SK-N-MC (cell line): Measurements from ENCODE around the gene LMF1.
A peak's percentile ranks its signal among the peaks of the same experiment; 100 is the strongest.
"Not testable (repeated sequence)": the region's sequence is repeated elsewhere in the genome, so short reads cannot be mapped to it uniquely, and the experiment has no call there.

Experiments
- DNase-seq: peaks from one replicate; pipeline ENCODE4 v3.0.0-alpha.2; 2011; ENCODE audit warnings: low read depth, low spot score
- H3K27ac ChIP-seq: fragments of 200-600 bp; sonication (generic); 2 replicates; pipeline ENCODE4 v1.5.1; 2016; ENCODE audit warnings: mixed run types
- H3K36me3 ChIP-seq: fragments of 200-600 bp; sonication (generic); 2 replicates; pipeline ENCODE4 v1.6.1; 2017; ENCODE audit warnings: antibody characterized with exemption, low read length, mixed read lengths; ENCODE audit not compliant: insufficient read depth
- H3K4me3 ChIP-seq: fragments of 200-600 bp; sonication (generic); 2 replicates; pipeline ENCODE4 v1.5.1; 2016
- H3K9ac ChIP-seq: fragments of 200-600 bp; sonication (generic); 2 replicates; pipeline ENCODE4 v1.8.0; 2017; ENCODE audit warnings: mixed run types, mixed read lengths; ENCODE audit not compliant: insufficient read length
- H3K9me3 ChIP-seq: fragments of 200-600 bp; sonication (generic); 2 replicates; pipeline ENCODE4 v1.6.1; 2017; ENCODE audit warnings: low read depth, mild to moderate bottlenecking, antibody characterized with exemption, low read length, moderate library complexity, mixed read lengths
- EZH2 ChIP-seq: fragments of 200-600 bp; sonication (generic); IDR thresholded peaks from one replicate; pipeline ENCODE4 v1.6.1; 2017; ENCODE audit warnings: antibody characterized with exemption
- FOXP2 ChIP-seq: optimal IDR thresholded peaks from 2 replicates; pipeline ENCODE3; 2011; ENCODE audit warnings: mild to moderate bottlenecking, moderate library complexity; ENCODE audit not compliant: insufficient read depth; ENCODE audit errors: extremely low read length, control extremely low read depth
- POLR2AphosphoS5 ChIP-seq: IDR thresholded peaks from 2 replicates; pipeline ENCODE4 v1.6.1; 2012; ENCODE audit warnings: mild to moderate bottlenecking, low read depth, low read length, borderline replicate concordance

Gene LMF1

GRCh38 chr16:965487-965886 is 5.3 kb downstream of the LMF1 start:
- H3K36me3 ChIP-seq, result peaks cover 10% of the 10 kb centered on the region; the same call in 1 of the 2 replicates
- peak overlapping the region; percentile 94 for H3K27ac ChIP-seq
- TF ChIP-seq POLR2AphosphoS5, result no peak
- TF ChIP-seq FOXP2, result no peak
- no peak for TF ChIP-seq EZH2
- no peak overlapping the region for H3K9ac ChIP-seq
- H3K4me3 ChIP-seq, result no peak overlapping the region
- no peaks in the 10 kb centered on the region for H3K9me3 ChIP-seq
- DNase-seq, result no peak

- peak overlapping the region; percentile 94 for H3K27ac ChIP-seq
- H3K9me3 ChIP-seq, result no peaks in the 10 kb centered on the region
- H3K9ac ChIP-seq, result no peak overlapping the region
- H3K36me3 ChIP-seq, result peaks cover 10% of the 10 kb centered on the region; the same call in 1 of the 2 replicates
- peak overlapping the region; percentile 65 for H3K4me3 ChIP-seq
- TF ChIP-seq FOXP2, result no peak
- TF ChIP-seq POLR2AphosphoS5, result no peak
- no peak for TF ChIP-seq EZH2
- DNase-seq, result no peak
Observed at GRCh38 chr16:965036-965395, 5.8 kb downstream of the LMF1 start.

- DNase-seq, result no peak
- TF ChIP-seq FOXP2 (no peak), POLR2AphosphoS5 (no peak), EZH2 (no peak)
- Histone ChIP-seq H3K36me3 (peaks cover 10% of the 10 kb centered on the region; the same call in 1 of the 2 replicates), H3K9ac (no peak overlapping the region), H3K9me3 (no peaks in the 10 kb centered on the region), H3K4me3 (peak overlapping the region; percentile 65), H3K27ac (peak overlapping the region; percentile 94)
Observed at GRCh38 chr16:964356-965035, 6.3 kb downstream of the LMF1 start.

- H3K4me3 ChIP-seq, result peak overlapping the region; percentile 65
- TF ChIP-seq FOXP2 (no peak), POLR2AphosphoS5 (no peak), EZH2 (no peak)
- peak overlapping the region; percentile 94 for H3K27ac ChIP-seq
- no peak overlapping the region for H3K9ac ChIP-seq
- H3K36me3 ChIP-seq, result peaks cover 10% of the 10 kb centered on the region; the same call in 1 of the 2 replicates
- no peaks in the 10 kb centered on the region for H3K9me3 ChIP-seq
- no peak for DNase-seq
Observed at GRCh38 chr16:963913-964312, 6.9 kb downstream of the LMF1 start.

- TF ChIP-seq POLR2AphosphoS5 (no peak), FOXP2 (no peak), EZH2 (no peak)
- Histone ChIP-seq H3K27ac (peak overlapping the region; percentile 94), H3K9ac (no peak overlapping the region), H3K9me3 (no peaks in the 10 kb centered on the region), H3K36me3 (peaks cover 10% of the 10 kb centered on the region; the same call in 1 of the 2 replicates), H3K4me3 (no peak overlapping the region)
- no peak for DNase-seq
Observed at GRCh38 chr16:962901-963814, 7.6 kb downstream of the LMF1 start.

- Histone ChIP-seq H3K36me3 (peaks cover 10% of the 10 kb centered on the region; the same call in 1 of the 2 replicates), H3K27ac (no peak overlapping the region), H3K9me3 (no peaks in the 10 kb centered on the region), H3K9ac (no peak overlapping the region), H3K4me3 (no peak overlapping the region)
- no peak for TF ChIP-seq FOXP2
- DNase-seq, result no peak
Observed at GRCh38 chr16:962366-962765, 8.4 kb downstream of the LMF1 start.

- no peak overlapping the region for H3K27ac ChIP-seq
- H3K36me3 ChIP-seq, result no peaks in the 10 kb centered on the region
- DNase-seq, result no peak
- H3K4me3 ChIP-seq, result no peak overlapping the region
- no peaks in the 10 kb centered on the region for H3K9me3 ChIP-seq
- H3K9ac ChIP-seq, result no peak overlapping the region
- TF ChIP-seq EZH2 (no peak), POLR2AphosphoS5 (no peak), FOXP2 (no peak)
Observed at GRCh38 chr16:959232-960040, 11.3 kb downstream of the LMF1 start.

GRCh38 chr16:955766-956165 is 15.0 kb downstream of the LMF1 start:
- not testable (repeated sequence) for H3K36me3 ChIP-seq, DNase-seq, H3K27ac ChIP-seq, H3K4me3 ChIP-seq, H3K9ac ChIP-seq, H3K9me3 ChIP-seq

- not testable (repeated sequence) for H3K27ac ChIP-seq, H3K4me3 ChIP-seq, H3K9me3 ChIP-seq, H3K36me3 ChIP-seq, H3K9ac ChIP-seq, DNase-seq
Observed at GRCh38 chr16:953818-954217, 17.0 kb downstream of the LMF1 start.
